ENCODE results near the gene OGDHL. TPM values are rescaled to one million over a fixed set of nuclear protein-coding genes. Genes with fewer than 3 reads are reported as not detected.

The OGDHL gene
- total RNA-seq, 2 donors from 2014 or later: not detected

DNA sequence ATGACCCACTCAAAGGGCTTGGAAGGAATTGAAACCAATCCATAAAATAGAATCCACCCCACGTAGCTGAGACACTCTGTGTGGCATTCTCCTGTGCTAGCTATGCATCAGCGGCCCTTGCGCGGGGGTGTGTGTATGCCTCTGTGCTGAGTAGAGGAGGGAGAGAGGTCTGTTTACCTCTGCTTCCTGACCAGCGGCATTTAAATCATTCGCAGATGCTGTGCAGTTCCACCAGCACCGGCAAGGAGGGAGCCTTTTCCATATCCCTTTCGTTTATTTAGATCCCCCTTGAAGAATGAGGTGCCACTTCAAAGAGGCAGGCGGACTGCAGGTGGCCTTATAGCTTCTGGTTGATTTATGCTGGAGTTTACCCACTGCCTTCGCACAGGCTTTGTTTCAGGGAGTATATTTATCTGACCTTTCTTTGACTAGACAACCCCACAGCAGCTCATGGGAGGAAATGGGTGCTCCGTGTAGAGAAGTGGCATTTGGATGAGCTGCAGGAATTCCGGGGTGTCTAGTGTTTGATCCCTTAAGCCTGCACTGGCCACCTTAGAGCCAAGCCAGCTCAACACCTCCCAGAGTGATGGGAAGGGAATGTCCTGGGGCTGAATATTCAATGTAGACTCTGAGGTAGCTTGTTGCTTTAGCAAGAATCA is 71.3 kb downstream of the OGDHL start:
- Histone ChIP-seq H3K9me3 (no peaks in the 10 kb centered on the region), H3K36me3 (no peaks in the 10 kb centered on the region), H3K4me1 (ENCODE audit: control insufficient read depth in 1 of 2, low read depth in 2 of 2) (no peaks in the 10 kb centered on the region), H3K27ac (no peak overlapping the region), H3K4me3 (no peak overlapping the region), H3K27me3 (replicated peaks; ENCODE audit: insufficient read depth) (no peaks in the 10 kb centered on the region)
- TF ChIP-seq CTCF (IDR thresholded peaks at IDR 0.05): no peak
- DNase-seq (ENCODE audit: low spot score) (no peak), ATAC-seq (ENCODE audit: insufficient number of reproducible peaks, low FRiP score, low read depth) (no peak)

GRCh38 chr10:49689882-49690510 is 72.1 kb downstream of the OGDHL start:
- ATAC-seq (ENCODE audit: insufficient number of reproducible peaks, low FRiP score, low read depth) (no peak), DNase-seq (ENCODE audit: low spot score) (no peak)
- H3K9me3 ChIP-seq: no peaks in the 10 kb centered on the region
- no peaks in the 10 kb centered on the region for H3K4me1 ChIP-seq (ENCODE audit: control insufficient read depth in 1 of 2, low read depth in 2 of 2)
- H3K27me3 ChIP-seq (replicated peaks; ENCODE audit: insufficient read depth): no peaks in the 10 kb centered on the region
- no peak overlapping the region for H3K27ac ChIP-seq
- H3K4me3 ChIP-seq: no peak overlapping the region
- no peak for TF ChIP-seq CTCF (IDR thresholded peaks at IDR 0.05)
- no peaks in the 10 kb centered on the region for H3K36me3 ChIP-seq

GRCh38 chr10:49688920-49689319 is 73.2 kb downstream of the OGDHL start:
- TF ChIP-seq CTCF (IDR thresholded peaks at IDR 0.05): no peak
- no peaks in the 10 kb centered on the region for H3K9me3 ChIP-seq
- H3K27me3 ChIP-seq (replicated peaks; ENCODE audit: insufficient read depth): no peaks in the 10 kb centered on the region
- DNase-seq (ENCODE audit: low spot score) (no peak), ATAC-seq (ENCODE audit: insufficient number of reproducible peaks, low FRiP score, low read depth) (no peak)
- H3K4me3 ChIP-seq: no peak overlapping the region
- no peaks in the 10 kb centered on the region for H3K4me1 ChIP-seq (ENCODE audit: control insufficient read depth in 1 of 2, low read depth in 2 of 2)
- no peaks in the 10 kb centered on the region for H3K36me3 ChIP-seq
- H3K27ac ChIP-seq: no peak overlapping the region

- DNase-seq (ENCODE audit: low spot score) (no peak), ATAC-seq (ENCODE audit: insufficient number of reproducible peaks, low FRiP score, low read depth) (no peak)
- H3K36me3 ChIP-seq: no peaks in the 10 kb centered on the region
- H3K4me1 ChIP-seq (ENCODE audit: control insufficient read depth in 1 of 2, low read depth in 2 of 2): no peaks in the 10 kb centered on the region
- H3K27me3 ChIP-seq (replicated peaks; ENCODE audit: insufficient read depth): no peaks in the 10 kb centered on the region
- no peak overlapping the region for H3K4me3 ChIP-seq
- no peaks in the 10 kb centered on the region for H3K9me3 ChIP-seq
- no peak for TF ChIP-seq CTCF (IDR thresholded peaks at IDR 0.05)
- no peak overlapping the region for H3K27ac ChIP-seq
These were observed 73.8 kb downstream of the OGDHL start for GRCh38 chr10:49688261-49688846.

GRCh38 chr10:49686651-49687050 is 75.5 kb downstream of the OGDHL start:
- Histone ChIP-seq H3K9me3 (no peaks in the 10 kb centered on the region), H3K27me3 (replicated peaks; ENCODE audit: insufficient read depth) (no peaks in the 10 kb centered on the region), H3K4me1 (ENCODE audit: control insufficient read depth in 1 of 2, low read depth in 2 of 2) (no peaks in the 10 kb centered on the region), H3K36me3 (no peaks in the 10 kb centered on the region), H3K27ac (no peak overlapping the region), H3K4me3 (no peak overlapping the region)
- DNase-seq (ENCODE audit: low spot score): no peak
- no peak for TF ChIP-seq CTCF (IDR thresholded peaks at IDR 0.05)
- ATAC-seq (ENCODE audit: insufficient number of reproducible peaks, low FRiP score, low read depth): no peak

Other genes with a start within 250 kb of the OGDHL start
- gene ERCC6, start 223.2 kb downstream of the OGDHL start, total RNA-seq: 10 to 100 TPM; 37.7 to 50.4 TPM
- gene SLC18A3, start 152.0 kb downstream of the OGDHL start, total RNA-seq: not detected
- gene CHAT, start 148.3 kb downstream of the OGDHL start, total RNA-seq: not detected
- gene C10orf53, start 82.7 kb downstream of the OGDHL start, total RNA-seq: not detected
- 10 to 100 TPM; 24.0 to 62.9 TPM for gene PARG, start 179.7 kb upstream of the OGDHL start, total RNA-seq
- 10 to 100 TPM; 22.7 to 48.1 TPM for gene TIMM23B, start 179.7 kb upstream of the OGDHL start, total RNA-seq
- gene AGAP6, start 226.1 kb upstream of the OGDHL start, total RNA-seq: 10 to 100 TPM; 18.8 to 26.9 TPM